Cerebellar nuclear complex (tissue), 1 donor: ENCODE results near the gene CLCN4.
A peak's percentile ranks its signal among the peaks of the same experiment; 100 is the strongest.

Source experiments
- DNase-seq, 2 experiments: peaks; one replicate each; lab custom pipeline; 2025; lab: John Stamatoyannopoulos, UW

The CLCN4 gene

DNA sequence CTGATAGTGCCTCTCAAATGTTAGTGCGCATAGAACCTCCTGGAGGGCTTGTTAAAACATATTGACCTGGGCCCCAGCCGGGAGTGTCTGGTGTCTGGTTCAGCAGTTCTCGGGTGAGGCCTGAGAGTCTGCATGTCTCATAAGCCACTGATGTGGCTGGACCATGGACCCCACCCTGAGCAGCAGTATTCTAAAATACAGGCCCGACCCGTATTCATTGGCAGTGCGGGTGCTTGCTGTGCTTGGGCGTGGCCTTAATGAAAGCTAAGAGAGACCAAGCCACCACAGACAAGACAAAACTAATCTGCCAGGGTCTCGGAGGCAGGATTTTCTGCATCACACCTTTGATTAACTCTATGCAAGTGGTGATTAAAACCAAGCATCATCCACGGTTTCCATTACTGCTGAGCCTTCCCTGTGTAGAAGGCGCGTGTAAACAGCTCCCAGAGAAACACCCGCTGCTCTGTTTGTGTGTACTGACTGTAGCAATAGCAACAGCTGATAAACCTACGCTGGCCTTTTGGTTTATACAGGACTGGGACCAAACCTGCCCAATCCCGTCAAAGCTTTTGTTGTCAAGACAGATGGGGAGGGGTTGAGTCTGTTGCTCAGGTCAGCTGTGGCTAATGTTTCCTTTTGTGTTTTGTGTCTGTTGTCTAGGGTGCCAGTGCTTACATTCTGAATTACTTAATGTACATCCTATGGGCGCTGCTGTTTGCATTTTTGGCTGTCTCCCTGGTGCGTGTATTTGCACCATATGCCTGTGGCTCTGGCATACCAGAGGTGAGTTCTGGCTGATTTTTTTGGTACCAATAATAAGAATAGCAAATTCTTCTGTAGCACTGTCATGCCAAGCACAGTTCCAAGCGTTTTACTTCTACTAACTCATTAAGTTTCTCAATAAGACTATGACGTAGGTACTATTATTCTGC lies 40.8 kb downstream of the CLCN4 start:
- no peak for DNase-seq

DNA sequence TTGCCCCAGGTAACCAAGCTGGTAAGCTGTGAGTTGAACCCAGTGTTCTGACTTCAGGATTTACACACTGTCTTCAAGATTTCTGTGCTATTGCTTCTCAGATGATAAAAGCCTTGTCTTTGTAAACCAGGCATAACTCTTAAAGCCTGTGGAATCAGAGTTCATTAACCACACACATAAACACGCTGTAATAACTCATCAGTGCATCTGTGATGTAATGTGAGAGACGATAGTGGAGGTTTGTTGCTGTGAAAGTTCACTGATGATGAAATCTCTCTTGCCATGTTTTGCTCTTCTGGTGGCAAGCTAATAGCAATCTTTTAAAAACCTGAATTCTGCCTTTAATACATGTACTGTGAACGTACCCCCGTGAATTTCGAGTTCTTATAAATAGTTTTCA lies 41.5 kb downstream of the CLCN4 start:
- DNase-seq, result no peak

DNA sequence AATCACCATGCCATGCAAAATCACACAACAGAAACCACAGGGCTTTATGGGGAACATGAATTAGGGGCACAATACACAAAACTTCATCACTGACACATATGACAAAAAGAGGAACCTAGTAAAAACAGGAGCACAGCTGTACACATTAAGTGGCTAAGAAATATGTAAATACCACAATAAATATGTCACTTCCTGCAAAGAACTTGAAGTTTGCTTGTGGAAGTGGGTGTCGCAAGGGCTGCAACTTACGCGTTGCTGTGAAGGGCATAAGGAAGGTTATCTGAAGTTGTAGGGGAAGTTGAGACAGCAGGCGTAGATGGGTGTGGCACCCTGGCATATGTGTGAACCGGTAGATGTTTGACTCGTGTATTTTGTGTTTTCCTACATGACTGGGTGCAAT lies 42.4 kb downstream of the CLCN4 start:
- DNase-seq, result no peak

DNA sequence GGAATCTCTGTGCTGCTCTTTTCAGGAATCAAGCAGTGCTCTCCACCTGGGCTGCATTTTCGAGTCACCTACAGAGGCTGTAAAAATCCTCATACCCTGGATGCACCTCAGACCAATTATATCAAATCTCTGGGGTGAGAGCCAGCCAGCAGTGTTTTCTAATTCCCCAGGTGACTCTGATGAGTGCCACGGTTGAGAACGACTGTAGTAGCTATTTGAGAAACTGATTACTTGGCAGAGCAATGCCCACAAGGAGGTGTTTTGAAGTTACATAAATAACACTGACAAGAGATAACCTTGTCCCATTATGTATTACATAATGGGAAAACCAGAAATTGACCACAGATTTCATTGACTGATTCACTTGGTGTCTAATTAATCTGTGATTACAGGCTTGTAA lies 46.8 kb downstream of the CLCN4 start:
- DNase-seq, result no peak

GRCh38 chrX:10206317-10206716 lies 49.5 kb downstream of the CLCN4 start:
- no peak for DNase-seq

DNA sequence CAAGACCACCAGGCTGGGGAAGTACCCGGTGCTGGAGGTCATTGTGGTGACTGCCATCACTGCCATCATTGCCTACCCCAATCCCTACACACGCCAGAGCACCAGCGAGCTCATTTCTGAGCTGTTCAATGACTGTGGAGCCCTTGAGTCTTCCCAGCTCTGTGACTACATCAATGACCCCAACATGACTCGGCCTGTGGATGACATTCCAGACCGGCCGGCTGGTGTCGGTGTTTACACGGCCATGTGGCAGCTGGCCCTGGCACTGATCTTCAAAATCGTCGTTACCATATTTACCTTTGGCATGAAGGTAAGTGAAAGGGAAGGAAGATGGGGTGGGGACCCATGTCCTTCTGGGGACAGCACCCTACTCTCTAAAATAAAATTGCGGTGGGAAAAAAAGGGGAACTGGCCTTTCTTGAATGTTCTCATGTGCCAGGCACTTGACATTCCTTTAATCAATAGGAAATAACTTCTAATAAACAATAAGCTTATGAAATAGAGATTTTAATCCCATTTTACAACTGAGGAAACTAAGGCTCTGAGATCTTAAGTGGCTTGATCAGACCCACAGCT lies 51.6 kb downstream of the CLCN4 start:
- DNase-seq, result no peak

- DNase-seq, result no peak
Measured at GRCh38 chrX:10208953-10209352, 52.2 kb downstream of the CLCN4 start.

DNA sequence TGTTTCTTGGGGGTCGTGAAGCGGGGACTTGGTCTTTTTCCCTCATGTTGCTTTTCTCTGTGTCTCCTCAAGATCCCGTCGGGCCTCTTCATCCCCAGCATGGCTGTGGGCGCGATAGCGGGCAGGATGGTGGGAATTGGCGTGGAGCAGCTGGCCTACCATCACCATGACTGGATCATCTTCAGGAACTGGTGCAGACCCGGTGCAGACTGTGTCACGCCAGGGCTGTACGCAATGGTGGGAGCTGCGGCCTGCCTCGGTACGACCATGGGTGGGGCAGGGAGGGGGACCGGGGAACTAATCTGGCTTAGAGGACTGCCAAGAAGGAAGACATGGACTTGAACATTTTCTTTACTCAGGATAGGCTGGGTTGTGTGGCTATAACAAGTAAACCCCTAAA lies 55.6 kb downstream of the CLCN4 start:
- DNase-seq, result no peak

- no peak for DNase-seq
Measured at GRCh38 chrX:10213716-10214115, 56.9 kb downstream of the CLCN4 start.

GRCh38 chrX:10216208-10216607 lies 59.4 kb downstream of the CLCN4 start:
- no peak for DNase-seq

GRCh38 chrX:10217198-10217597 lies 60.4 kb downstream of the CLCN4 start:
- DNase-seq, result no peak

DNA sequence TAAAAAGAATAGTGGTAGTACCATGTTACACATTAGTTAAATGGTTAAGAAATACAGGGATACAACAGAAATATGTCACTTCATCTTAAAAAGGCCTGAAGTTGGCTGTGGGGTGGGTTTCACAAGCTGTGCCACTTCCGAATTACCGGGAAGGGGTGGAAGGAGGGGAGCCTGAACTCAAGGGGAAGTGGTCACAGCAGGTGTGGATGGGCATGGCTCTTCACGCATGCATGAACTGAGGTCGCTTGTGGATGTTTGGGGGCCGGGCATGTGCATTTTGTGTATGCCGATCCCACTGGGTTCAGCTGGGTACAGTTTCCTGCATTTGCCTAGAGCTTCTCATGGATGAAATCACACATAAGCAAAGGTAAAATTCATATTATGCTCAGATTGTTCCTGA lies 64.9 kb downstream of the CLCN4 start:
- no peak for DNase-seq

- no peak for DNase-seq
Measured at GRCh38 chrX:10223276-10223675, 66.5 kb downstream of the CLCN4 start.

GRCh38 chrX:10223781-10224180 lies 67.0 kb downstream of the CLCN4 start:
- no peak for DNase-seq

GRCh38 chrX:10230222-10230621 lies 73.4 kb downstream of the CLCN4 start:
- DNase-seq, result no peak

- DNase-seq, result no peak
Measured at GRCh38 chrX:10231461-10231860, 74.7 kb downstream of the CLCN4 start.

- DNase-seq, result peak in 1 of 2 experiments; percentile 8
Measured at GRCh38 chrX:10233173-10233572, 76.4 kb downstream of the CLCN4 start.

GRCh38 chrX:10233696-10234095 lies 76.9 kb downstream of the CLCN4 start:
- no peak for DNase-seq

- no peak for DNase-seq
Measured at GRCh38 chrX:10235851-10236250, 79.1 kb downstream of the CLCN4 start.

DNA sequence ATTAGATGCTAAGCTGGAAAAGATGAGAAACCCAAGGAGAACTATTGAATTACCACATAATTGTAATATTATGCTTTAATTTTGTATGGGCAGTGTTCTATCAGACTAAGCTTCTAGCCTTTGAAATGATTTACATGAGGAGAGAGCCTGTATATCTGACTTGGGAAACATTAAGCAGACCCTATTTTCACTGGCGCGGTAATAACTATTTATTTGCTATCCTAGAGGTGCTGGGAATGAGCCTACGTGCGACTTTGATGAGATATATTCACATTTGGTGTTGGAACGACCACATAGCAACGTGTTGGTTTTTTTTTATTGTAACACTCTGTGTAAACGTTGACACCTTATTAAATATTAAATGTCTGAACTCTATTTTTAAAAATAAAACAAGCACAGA lies 80.5 kb downstream of the CLCN4 start:
- DNase-seq, result no peak

DNA sequence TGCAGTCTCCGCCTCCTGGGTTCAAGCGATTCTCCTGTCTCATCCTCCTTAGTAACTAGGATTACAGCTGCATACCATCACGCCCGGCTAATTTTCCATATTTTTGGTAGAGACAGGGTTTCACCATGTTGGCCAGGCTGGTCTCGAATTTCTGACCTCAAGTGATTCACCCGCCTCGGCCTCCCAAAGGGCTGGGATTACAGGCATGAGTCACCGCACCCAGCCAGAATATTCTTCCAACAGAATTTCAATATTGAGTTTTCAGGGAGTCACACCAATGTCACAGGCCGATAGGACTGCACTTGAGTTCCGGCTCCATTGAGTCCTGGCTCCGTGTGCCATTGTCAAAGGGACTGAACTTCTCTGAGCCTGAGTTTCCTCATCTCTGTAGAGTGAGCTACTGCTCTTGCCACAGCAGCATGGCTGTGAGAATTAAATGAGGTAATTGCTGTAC lies 82.9 kb downstream of the CLCN4 start:
- no peak for DNase-seq

GRCh38 chrX:10240918-10241317 lies 84.1 kb downstream of the CLCN4 start:
- peak in 1 of 2 experiments; percentile 6 for DNase-seq

- DNase-seq, result no peak
Measured at GRCh38 chrX:10242026-10242425, 85.3 kb downstream of the CLCN4 start.
